Hematopoietic multipotent progenitor cell treated with erythropoietin and hydrocortisone succinate and interleukin-3 and kit ligand, for 17 days (in vitro differentiated cells): Measurements from ENCODE around the gene SULT1C4.
"Not testable (repeated sequence)": the region's sequence is repeated elsewhere in the genome, so short reads cannot be mapped to it uniquely, and the experiment has no call there.

ENCODE experiments used
- DNase-seq: peaks from one replicate; pipeline ENCODE4 v3.0.0-alpha.2; 2015; ENCODE audit warnings: low spot score

The SULT1C4 gene

DNA sequence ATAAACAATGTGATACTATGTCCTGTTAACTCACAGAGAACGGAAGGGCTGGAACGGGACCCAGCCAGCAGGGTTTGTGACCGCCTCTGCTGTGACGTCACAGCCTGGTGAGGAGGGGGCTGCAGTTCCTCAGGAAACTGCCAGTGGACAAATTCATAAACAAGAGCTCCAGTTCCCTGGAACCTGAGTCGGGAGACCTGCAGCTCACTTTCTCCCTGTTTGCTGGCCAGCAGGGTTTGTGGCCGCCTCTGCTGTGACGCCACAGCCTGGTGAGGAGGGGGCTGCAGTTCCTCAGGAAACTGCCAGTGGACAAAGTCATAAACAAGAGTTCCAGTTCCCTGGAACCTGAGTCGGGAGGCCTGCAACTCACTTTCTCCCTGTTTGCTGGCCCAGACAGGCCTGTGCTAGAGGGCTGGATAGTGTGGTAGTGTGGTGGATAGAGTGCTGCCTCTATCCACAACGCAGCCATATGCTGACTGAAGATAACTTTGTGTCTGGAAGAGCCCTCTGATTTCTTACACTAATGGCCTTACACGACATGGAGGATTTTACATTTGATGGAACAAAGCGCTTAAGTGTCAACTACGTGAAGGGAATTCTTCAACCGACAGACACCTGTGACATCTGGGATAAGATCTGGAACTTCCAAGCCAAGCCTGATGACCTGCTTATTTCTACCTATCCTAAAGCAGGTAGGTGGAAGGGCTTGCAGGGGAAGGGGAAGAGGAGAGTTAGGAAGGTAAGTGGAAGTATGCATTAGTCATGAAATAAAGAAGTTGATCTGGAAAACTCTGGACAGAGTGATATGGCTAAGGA is at the start of gene SULT1C4:
SULT1C4 (plus strand) TSS at position 140 of the 816 bp plus-strand sequence; CDS start at position 524, 384 bp downstream.
- no peak for DNase-seq

DNA sequence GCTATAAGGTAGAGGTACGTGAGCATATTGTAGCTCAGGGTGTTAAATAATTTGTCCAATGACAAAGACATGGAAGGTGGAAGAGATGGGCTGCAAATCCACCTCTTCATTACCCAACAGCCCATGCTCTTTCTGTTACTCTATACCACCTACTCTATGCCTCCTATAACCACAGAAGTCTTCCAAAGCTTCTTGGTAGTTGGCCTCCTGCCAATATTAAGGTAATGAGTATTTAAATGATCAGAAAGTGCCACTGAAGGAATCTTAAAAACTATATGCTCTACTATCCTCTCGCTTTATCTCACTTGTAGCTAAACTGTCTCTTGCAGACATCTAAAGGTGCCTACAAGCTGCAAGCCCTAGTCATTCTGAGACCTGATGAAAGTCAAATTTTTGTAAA is 48.0 kb upstream of the SULT1C4 start:
- DNase-seq, result no peak

DNA sequence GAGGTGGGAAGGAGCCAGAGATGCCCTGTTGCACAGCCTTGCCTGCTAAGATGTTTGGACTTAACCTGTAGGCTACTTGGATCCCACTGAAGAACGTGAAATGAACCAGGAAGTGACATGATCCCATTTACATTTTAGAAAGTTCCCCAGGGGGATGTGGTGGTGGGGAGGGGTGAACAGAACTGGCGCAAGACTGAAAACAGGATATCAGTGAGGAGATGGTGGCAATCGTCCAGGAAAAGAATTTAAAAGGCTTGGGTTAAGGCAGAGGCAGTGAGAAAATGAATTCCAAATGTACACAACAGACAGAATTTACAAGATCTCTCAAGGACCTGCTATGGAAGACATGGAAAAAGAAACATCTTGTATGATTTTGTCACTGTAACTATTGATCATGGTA is 46.8 kb upstream of the SULT1C4 start:
- no peak for DNase-seq

DNA sequence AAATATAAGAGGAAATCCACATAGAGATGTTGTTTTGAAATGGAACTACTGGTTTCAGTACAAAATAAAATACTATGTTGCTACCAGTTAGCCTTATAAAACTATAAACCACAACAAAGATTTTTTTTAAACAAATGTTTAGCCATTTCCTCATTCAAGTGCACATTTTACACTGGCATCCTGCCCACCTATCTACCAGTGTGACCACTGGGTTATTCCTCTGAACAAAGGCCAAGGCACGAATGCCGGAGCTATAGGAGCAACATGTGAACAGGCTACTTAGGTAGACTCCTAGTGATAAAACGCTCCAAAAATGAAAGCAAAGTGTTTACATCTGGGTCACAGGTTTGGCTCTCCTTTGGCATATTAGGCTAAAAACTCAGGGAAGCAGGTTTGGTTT is 31.8 kb upstream of the SULT1C4 start:
- no peak for DNase-seq

DNA sequence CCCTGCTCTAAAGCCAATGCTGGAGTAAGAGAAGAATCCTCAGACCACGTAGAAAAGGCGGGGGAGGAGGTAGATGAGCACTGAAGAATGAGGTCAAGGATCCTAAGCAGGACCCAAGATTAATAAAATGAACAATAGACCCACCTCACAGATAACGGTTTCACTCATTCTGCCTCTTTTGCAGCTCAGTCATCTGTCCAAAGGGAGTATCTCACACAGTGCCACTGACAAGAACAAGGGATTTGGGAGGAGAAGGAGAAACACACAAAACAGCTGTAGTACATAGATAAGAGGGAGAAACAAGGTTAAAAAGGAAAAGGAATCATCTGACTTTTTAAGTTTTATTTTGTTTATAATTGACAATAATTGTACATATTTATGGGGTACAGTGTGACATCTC is 30.9 kb upstream of the SULT1C4 start:
- DNase-seq, result no peak

DNA sequence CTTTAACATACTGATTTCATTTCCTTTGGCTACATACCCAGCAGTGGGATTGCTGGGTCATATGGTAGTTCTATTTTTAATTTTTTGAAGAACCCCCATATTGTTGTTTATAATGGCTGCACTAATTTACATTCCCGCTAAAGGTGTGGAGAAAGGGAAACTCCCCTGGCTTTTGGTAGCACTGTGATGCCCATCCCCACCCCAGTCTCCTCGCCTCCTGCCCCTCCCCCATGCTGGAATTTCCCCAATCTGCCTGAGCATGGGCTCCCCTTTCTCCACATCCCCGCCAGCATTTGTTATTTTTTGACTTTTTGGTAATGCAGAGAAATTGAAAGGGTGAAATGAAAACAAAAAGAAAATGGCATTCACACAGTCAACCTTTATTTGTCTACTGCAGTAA is 30.0 kb upstream of the SULT1C4 start:
- DNase-seq, result no peak

DNA sequence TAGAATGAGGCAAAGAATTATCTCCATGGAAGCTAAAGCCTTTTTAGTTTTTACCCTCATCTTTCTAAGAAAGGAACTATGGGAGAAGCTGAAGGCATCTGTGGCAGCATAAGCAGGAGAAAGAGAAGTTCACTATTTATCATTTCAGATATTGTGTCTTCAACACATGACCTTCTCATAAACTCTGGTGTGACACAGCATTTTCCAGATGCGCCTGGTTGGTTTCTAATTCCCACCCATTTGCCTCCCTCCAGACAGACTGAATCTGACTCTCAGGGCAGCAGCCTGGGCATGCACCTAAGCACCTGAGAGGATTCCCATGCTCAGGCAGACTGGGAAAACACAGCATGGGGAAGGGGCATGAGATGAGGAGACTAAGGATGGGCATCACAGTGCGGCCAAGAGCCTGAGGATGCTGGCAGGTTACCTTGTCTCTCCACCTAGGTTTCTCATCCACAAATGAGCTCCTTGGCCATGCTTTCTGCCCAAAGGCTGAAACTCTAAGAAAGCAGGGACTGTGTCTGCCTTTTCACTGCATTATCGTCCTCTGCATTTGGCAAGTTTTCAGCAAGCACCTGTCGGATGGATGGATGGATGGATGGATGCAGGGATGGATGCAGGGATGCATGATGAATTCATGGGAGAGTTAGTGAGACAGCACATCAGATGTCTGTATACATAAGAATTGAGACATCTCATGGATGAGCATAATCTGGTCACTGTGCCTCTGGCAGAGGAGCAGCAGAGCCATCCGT is 28.8 kb upstream of the SULT1C4 start:
- DNase-seq, result no peak

DNA sequence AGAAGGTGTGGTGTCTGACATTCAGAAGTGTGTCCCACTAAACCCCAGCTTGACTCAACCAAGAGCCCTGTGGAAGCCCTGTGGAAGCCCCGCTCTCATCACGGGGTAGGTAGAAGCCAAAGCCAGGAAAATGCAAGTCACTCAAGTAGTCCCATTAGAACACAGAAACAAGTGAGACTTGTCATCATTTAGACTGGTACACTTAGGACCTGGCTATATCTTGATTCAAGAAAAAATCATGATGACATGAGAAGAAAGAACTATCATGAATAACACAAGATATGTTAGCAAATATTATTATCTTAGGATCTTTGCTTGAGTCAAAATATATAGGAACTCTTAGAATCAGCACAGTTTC is 28.2 kb upstream of the SULT1C4 start:
- DNase-seq, result no peak

DNA sequence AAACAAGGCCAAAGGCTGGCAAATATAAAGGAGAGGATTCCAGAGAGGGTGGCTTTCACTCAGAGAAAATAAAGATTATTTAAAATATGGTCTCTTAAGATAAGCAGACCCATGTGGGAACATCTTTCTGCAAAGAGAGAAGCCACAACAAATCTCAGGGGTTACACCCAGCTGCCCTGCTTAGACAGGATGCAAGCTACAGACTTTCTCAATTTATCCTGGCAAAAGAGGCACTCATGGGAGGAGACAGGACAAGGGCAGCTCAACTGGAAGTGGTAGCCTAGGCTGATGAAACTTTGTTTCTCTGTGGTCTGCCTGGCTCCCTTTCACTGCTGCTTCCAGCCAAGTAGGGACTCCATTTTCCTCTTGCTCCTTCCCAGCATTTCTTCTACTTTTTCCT is 25.9 kb upstream of the SULT1C4 start:
- DNase-seq, result no peak

DNA sequence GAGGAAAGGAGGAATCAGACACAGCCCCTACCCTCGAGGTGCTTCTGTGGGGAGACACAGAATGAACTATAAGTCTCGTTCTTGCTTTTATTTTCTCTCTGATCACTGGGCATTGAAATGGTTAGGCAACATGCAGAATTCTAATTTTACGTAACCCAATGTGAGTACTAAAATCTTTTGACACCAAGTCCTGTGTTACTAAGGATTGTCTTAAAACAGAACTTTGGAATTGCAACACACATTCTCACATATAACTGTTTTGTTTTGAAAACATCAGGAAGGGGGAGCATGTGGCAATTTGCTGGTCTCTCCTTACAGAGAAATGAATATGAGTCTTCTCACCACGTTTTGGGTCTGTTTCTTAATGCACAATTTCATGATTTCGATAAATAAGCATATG is 23.6 kb upstream of the SULT1C4 start:
- DNase-seq, result no peak

DNA sequence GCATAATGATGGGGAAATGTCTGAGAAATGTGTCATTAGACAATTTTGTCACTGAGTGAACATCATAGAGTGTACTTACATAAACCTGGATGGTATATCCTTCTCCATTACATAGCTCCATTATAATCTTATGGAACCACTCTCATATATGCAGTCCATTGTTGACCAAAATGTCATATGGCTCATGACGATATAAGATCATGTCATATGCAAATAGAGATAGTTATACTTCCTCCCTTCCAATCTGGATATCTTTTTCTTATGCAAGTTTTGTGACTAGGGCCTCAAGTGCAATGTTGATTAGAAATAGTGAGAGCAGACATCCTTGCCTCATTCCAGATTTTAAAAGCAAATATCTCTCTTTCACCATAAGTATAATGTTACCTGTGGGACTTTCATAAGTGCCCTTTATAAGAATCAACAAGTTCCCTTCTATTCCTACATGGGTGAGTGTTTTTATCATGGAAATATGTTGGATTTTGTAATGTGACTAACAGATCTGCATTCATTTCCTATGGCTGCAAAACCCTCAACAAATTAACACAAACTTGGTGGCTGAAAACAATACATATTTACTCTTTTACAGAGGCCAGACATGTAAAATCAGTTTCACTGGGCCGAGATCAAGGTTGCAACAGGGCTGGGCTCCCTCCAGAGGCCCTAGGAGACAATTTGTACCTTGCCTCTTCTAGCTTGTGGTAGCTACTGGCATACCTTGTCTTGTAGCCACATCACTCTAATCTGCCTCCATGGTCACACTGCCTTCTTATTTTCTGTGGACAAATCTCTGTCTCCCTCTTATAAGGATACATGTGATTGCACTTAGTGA is 21.6 kb upstream of the SULT1C4 start:
- DNase-seq, result no peak

DNA sequence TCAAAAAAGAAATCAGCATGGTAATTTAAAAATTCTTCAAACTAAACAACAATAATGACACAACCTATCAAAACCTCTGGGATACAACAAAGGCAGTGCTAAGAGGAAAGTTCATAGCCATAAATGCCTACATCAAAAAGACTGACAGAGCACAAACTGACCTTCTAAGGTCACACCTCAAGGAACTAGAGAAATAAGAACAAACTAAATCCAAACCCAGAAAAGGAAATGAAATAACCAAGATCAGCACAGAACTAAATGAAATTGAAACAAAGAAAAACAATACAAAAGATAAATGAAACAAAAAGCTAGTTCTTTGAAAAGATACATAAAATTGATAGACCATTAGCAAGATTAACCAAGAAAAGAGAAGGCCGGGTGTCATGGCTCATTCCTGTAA is 18.4 kb upstream of the SULT1C4 start:
- DNase-seq, result not testable (repeated sequence)

DNA sequence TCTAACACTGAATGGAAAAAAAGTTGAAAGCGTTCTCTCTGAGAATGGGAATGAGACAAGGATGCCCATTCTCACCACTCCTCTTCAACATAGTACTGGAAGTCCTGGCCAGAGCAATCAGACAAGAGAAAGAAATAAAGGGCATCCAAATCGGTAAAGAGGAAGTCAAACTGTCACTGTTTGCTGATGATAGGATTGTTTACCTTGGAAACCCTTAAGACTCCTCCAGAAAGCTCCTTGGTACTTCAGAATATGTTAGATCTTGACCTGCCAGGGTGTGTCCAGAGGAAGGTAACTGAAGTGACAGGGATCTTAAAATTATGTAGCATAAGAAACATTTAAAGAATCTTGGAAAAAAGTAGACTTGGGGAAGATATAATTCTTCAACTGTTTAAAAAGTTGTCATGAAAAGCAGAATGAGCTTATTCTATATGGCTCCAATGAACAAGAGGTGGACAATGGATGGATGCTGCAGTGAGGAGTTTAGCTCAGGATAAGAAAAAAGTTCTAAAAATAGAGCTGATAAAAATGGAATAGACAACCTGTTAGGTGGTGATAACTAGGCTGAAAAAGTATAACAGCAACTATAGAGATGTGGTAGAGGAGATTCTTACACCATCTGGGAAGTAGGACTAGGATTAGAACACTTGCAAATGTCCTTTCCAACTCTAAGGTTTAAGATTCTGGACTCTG is 16.8 kb upstream of the SULT1C4 start:
- no peak for DNase-seq

DNA sequence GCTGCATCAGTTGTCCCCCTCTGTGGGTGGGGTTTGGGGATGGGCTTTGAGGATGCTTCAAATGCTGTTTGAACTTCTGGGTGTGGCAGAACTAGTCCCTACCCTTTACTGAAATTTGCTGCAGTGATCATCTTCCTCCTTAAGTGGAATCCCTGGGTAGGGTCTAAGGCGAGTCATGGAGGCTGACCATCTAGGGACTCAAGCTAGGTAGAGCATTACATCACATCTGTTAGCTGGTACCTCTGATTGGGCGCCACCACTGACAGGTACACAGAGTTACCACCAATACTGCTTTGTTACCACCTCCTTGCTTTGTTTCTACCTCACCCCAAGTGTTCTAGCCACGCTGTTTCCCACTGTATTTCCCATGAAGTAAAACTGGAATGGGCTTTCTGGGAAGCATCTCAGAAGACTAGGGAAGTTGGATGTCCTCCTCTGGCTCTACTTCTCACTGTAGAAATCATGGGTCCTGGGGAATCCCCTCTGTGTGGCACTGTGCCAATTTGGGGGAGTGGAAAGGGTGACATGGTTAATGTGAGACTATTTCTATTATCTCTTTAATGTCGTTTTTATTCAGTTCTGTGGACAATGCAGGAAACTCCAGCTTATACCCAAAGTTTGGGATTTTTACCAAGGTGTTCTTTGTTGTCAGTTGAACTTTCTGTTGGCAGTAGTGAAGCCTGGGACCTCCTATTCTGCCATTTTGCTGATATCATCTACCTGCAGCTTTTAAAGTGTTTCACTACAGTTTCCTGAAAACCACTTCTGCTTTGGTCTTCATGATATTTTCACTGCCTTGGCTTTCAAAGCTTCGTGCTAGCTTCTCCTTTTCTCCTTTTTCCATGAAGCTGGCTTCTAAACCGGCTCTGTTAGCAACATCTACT is 14.5 kb upstream of the SULT1C4 start:
- DNase-seq, result no peak

DNA sequence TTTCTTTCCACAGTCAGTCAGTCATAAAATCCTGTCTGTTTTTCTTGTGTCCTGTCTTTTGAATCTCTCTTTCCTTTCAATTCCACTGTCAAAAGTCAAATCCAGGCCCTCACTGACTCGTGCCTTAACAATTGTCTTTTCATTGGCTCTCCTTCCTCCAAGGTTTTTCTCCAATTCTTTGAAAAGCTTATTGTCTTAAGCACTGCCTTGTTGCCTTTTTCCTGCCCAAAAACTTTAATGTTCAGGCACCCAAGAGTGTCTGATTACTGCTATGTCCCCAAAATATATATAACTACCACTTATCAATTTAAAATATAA is 13.9 kb upstream of the SULT1C4 start:
- DNase-seq, result no peak

DNA sequence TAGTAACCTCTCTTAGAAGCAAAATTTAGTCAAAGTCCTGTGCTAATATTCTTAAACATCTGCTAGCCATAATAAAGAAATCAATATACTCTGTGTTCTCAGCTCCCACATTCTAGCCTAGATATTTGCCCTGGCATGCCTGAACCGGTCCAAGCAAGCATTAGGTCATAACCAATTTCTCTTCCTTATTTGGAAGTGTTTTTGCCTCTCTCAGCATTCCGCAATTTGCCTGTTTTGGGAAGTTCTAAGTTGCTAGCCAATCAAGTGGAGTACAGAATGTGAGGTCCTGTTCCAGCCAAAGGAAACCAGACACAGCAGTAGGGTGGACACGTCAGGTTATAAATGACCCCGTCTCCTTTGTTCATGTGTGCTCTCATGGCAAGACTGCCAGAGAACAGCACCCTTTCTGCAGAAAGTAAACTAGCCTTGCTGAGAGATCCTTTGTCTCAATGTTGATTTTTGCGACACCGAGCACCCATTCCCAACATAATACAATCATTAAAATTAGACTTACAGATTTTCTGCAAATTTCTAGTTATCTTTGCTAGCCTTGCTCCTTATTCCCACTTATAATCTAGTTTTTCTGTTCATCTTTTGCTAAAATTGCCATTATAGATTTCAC is 13.0 kb upstream of the SULT1C4 start:
- no peak for DNase-seq

DNA sequence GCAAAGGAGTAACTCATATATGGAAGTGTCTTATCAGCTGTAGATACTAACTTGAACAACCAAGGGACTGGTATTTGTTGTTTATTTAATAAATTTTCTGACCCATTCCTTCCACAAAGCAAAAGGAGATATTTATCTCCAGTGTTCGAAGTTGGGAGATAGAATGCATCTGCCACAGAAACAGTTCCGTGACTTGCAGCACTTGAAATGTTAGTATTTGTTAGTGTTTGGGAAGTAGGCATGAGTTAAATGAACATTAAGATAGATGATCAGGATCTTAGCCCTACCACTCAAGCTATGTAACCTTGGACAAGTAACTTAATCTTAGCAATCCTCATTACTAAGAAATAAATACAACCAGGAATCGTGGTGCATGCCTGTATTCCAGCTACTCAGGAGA is 12.1 kb upstream of the SULT1C4 start:
- DNase-seq, result no peak

DNA sequence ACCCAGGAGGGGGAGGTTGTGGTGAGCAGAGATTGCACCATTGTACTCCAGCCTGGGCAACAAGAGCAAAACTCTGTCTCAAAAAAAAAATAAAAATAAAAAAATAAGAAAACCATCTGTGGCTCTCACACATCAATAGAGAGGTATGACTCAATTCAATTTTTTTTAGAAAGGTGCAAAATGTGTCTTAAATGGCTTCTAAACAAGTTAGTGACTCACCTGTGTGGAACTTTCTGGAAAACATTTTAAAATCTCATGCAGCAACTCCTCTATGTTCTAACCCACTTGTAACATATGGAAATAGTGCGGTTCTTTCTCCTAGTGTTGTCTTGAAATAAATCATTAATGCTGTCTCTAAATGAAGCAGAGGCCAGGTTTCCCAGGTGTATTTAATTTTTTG is 10.7 kb upstream of the SULT1C4 start:
- no peak for DNase-seq

DNA sequence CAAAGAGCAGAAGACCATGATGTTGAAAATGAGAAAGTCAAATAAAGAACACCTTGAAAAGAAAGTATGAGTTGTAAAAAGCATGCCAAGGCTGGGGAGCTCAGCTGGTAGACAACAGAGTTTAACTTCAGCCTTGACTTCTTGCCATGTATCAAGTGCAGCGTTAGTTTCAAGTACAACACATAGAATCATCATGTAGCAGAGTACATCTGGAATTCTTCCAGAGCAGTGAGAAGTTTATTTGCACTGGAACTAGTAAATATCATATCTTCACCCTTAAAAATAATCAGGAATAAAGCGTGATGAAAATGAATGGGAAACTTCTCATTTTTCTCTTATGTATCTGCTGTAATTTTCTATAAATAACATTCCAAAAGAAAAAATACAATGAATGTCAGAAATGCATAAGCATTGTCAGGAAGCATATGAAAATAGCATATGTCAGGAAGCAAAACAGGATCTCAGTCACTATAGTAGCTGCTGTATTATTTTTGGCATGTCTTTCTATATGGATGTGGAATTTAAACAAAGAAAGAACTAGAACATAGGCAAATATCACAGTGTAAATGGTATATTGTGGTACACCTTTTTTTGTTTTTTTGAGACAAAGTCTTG is 10.1 kb upstream of the SULT1C4 start:
- no peak for DNase-seq

DNA sequence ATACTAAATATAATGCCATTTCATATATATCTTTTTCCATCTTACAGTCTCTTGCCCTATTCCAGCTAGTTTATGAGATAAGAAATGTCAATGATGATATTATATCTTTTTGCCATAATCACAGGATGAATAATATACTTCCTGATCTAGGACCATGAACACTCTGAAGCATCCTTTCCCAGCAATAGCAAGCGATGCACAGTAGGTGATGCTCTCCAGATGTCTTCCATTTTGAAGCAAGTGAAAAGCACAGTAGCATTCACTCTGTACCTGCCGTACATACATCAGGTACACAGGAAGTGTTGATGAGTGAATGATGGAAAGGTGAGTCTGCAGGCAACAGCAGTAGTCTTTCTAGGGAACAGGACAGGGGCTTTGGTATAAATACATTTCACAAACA is 8.6 kb upstream of the SULT1C4 start:
- DNase-seq, result no peak
